Activated B cell treated with CpG ODN at 0.5 μM for 24 hours (primary cell): Measurements from ENCODE around the gene FAAP100. TPM values are rescaled to one million over a fixed set of nuclear protein-coding genes. Genes with fewer than 3 reads are reported as not detected.
A peak's percentile ranks its signal among the peaks of the same experiment; 100 is the strongest.

ENCODE experiments used
- ATAC-seq: fragments of 200-7000 bp; cut with Tn5 transposase; one replicate; pipeline ENCODE4 v1.10.0; 2021; ENCODE audit warnings: low read depth, mild to moderate bottlenecking, moderate library complexity
- CTCF ChIA-PET: fragments of 350-600 bp; sonication (Branson Sonifier 250); formaldehyde crosslinking; loops from one replicate; lab custom pipeline; 2021; ENCODE audit warnings: antibody characterized with exemption; lab: Charles Lee
- POLR2A ChIA-PET: fragments of 350-600 bp; sonication (Branson Sonifier 250); formaldehyde crosslinking; loops from one replicate; lab custom pipeline; 2021; ENCODE audit warnings: antibody characterized with exemption; lab: Charles Lee
- DNase-seq: peaks from one replicate; pipeline ENCODE4 v3.0.0; 2022
- H3K27ac Mint-ChIP-seq: one replicate; pipeline ENCODE4 v1.8.0; 2020; ENCODE audit warnings: mixed read lengths
- H3K27me3 Mint-ChIP-seq: one replicate; pipeline ENCODE4 v1.8.0; 2021; ENCODE audit warnings: mixed read lengths
- H3K36me3 Mint-ChIP-seq: one replicate; pipeline ENCODE4 v1.8.0; 2021; ENCODE audit warnings: low read depth, mixed read lengths
- H3K4me1 Mint-ChIP-seq: one replicate; pipeline ENCODE4 v1.8.0; 2021; ENCODE audit warnings: mixed read lengths
- H3K4me3 Mint-ChIP-seq: one replicate; pipeline ENCODE4 v1.8.0; 2020; ENCODE audit warnings: mild to moderate bottlenecking, mixed read lengths
- H3K9me3 Mint-ChIP-seq: one replicate; pipeline ENCODE4 v1.8.0; 2020; ENCODE audit warnings: mixed read lengths
- CTCF ChIP-seq: fragments of 200-600 bp; IDR thresholded peaks from one replicate; pipeline ENCODE4 v1.8.0; 2022; ENCODE audit warnings: antibody characterized with exemption, mild to moderate bottlenecking
- intact Hi-C: fragments of 100-400 bp; cut with micrococcal nuclease; formaldehyde crosslinking; loops from one replicate; pipeline ENCODE4 v1.15.1; 2024
- total RNA-seq: library from RNA; stranded (reverse); gene quantifications from 2 replicates; pipeline ENCODE4 v1.2.3, GENCODE V29; 2022

The FAAP100 gene
- total RNA-seq, 1 donor from 2014 or later, result 48.2 TPM

GRCh38 chr17:81520021-81520901 lies 31.9 kb downstream of the FAAP100 start:
- Mint-ChIP-seq H3K4me1 (peaks cover 45% of the 10 kb centered on the region), H3K36me3 (peaks cover 7% of the 10 kb centered on the region), H3K27ac (peak overlapping the region; percentile 68), H3K9me3 (no peaks in the 10 kb centered on the region), H3K27me3 (no peaks in the 10 kb centered on the region), H3K4me3 (peak overlapping the region; percentile 61)
- no peak for TF ChIP-seq CTCF
- DNase-seq, result no peak
- intact Hi-C loops, result no loop called here
- ChIA-PET POLR2A (interaction anchor here (0.8 to 14.0 kb wide), 5 partner anchors 8 to 225 kb away, joined by 3 to 188 read pairs (median 17); partner anchors contain the start of genes ACTG1, FAAP100 and SLC38A10), CTCF (interaction anchor here (1.0 to 1.3 kb wide), 3 partner anchors 13 to 81 kb away, joined by 3 read pairs; no protein-coding TSS in a partner anchor)
- no peak for ATAC-seq

DNA sequence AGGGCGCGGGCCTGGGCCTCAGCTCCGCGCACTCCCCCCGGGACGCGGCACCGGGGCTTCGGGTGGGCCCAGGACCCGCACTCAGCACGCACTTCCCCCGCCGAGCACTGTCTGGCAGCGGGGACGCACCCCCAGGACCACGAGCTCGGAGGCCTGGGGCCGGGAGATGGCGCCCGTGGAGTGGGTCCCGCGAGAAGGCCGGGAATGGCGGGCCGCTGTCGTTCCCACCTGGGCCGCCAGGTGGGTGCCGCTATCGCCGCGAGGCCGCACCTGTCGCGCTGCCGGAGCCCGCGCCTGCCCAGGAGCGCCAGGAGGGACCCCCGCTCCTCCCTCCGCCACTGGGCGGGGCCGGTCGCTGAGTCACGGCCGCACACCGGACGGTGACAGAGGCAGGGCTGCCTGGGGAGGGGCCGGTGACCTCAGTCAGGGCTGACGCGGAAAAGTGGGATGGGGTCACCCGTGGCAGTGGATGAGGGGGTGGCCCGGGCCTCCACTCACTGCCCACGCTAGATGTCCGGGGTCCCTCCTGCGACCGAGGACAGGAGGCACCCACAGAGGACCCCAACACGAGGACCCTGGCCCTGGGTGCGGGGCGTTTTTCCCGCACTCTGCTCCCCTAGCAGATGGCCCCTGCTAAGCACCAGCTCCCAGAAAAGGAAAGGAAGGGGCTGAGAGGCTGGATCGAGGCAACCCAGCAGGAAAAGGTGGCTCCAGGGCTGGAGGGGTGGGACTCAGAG lies 32.7 kb downstream of the FAAP100 start:
- ChIA-PET POLR2A (interaction anchor here (0.6 to 14.0 kb wide), 18 partner anchors 11 to 519 kb away, joined by 3 to 188 read pairs (median 6); partner anchors contain the start of genes DCXR, FAAP100, NDUFAF8 and SLC38A10), CTCF (interaction anchor here (0.6 to 2.6 kb wide), 11 partner anchors 13 to 440 kb away, joined by 3 to 23 read pairs (median 4); partner anchors contain the start of gene FAAP100)
- ATAC-seq (peak; percentile 11), DNase-seq (peak; percentile 67)
- Mint-ChIP-seq H3K27ac (peak overlapping the region; percentile 68), H3K4me1 (peaks cover 45% of the 10 kb centered on the region), H3K36me3 (peaks cover 9% of the 10 kb centered on the region), H3K4me3 (peak overlapping the region; percentile 93), H3K27me3 (no peaks in the 10 kb centered on the region), H3K9me3 (no peaks in the 10 kb centered on the region)
- intact Hi-C loops, result loop anchor here (1.0 to 10.0 kb wide), 4 partner anchors 118 to 1715 kb away; partner anchors contain the start of genes FASN, NPLOC4, P4HB and TSPAN10
- no peak for TF ChIP-seq CTCF

GRCh38 chr17:81518785-81519283 lies 33.3 kb downstream of the FAAP100 start:
- POLR2A ChIA-PET, result interaction anchor here (0.6 to 14.0 kb wide), 24 partner anchors 10 to 519 kb away, joined by 3 to 188 read pairs (median 5); partner anchors contain the start of genes ARL16, CEP131, DCXR and FAAP100
- no peak for ATAC-seq
- Mint-ChIP-seq H3K4me1 (peaks cover 45% of the 10 kb centered on the region), H3K4me3 (peak overlapping the region; percentile 93), H3K36me3 (peaks cover 9% of the 10 kb centered on the region), H3K27me3 (no peaks in the 10 kb centered on the region), H3K27ac (peak overlapping the region; percentile 95), H3K9me3 (no peaks in the 10 kb centered on the region)
- CTCF ChIA-PET, result interaction anchor here (0.6 to 2.6 kb wide), 11 partner anchors 12 to 440 kb away, joined by 3 to 23 read pairs (median 5); partner anchors contain the start of genes FAAP100 and SLC38A10
- DNase-seq, result peak; percentile 56
- TF ChIP-seq CTCF, result no peak
- intact Hi-C loops, result loop anchor here (1.0 to 10.0 kb wide), 5 partner anchors 18 to 1714 kb away; partner anchors contain the start of genes FASN, NPLOC4, P4HB and TSPAN10

- no peak for ATAC-seq
- CTCF ChIA-PET, result interaction anchor here (0.6 to 2.6 kb wide), 11 partner anchors 15 to 223 kb away, joined by 3 to 23 read pairs (median 5); partner anchors contain the start of genes FAAP100 and SLC38A10
- Mint-ChIP-seq H3K27ac (peak overlapping the region; percentile 95), H3K4me3 (peak overlapping the region; percentile 93), H3K9me3 (no peaks in the 10 kb centered on the region), H3K27me3 (no peaks in the 10 kb centered on the region), H3K4me1 (peaks cover 44% of the 10 kb centered on the region), H3K36me3 (peaks cover 9% of the 10 kb centered on the region)
- no peak for DNase-seq
- no peak for TF ChIP-seq CTCF
- POLR2A ChIA-PET, result interaction anchor here (0.6 to 14.0 kb wide), 41 partner anchors 9 to 931 kb away, joined by 3 to 188 read pairs (median 4); partner anchors contain the start of genes ALYREF, ANAPC11, ARL16 and BAHCC1
- intact Hi-C loops, result loop anchor here (1.0 to 10.0 kb wide), 4 partner anchors 19 to 1713 kb away; partner anchors contain the start of genes FASN and P4HB
Observed at GRCh38 chr17:81518113-81518784, 33.9 kb downstream of the FAAP100 start.
